ENCODE data around the gene GPX2.

The GPX2 gene

GRCh38 chr14:64968651-64969050, 26.1 kb upstream of the GPX2 start:
- Mint-ChIP-seq H3K4me1 (peaks cover 21% of the 10 kb centered on the region), H3K4me3 (no peak overlapping the region), H3K27ac (no peak overlapping the region), H3K9me3 (no peaks in the 10 kb centered on the region), H3K27me3 (no peaks in the 10 kb centered on the region), H3K36me3 (peaks cover 3% of the 10 kb centered on the region)

- no peak overlapping the region for H3K27ac Mint-ChIP-seq
- H3K36me3 Mint-ChIP-seq: peaks cover 3% of the 10 kb centered on the region
- H3K27me3 Mint-ChIP-seq: no peaks in the 10 kb centered on the region
- no peak overlapping the region for H3K4me3 Mint-ChIP-seq
- no peaks in the 10 kb centered on the region for H3K9me3 Mint-ChIP-seq
- H3K4me1 Mint-ChIP-seq: peaks cover 21% of the 10 kb centered on the region
These were observed 25.6 kb upstream of the GPX2 start for GRCh38 chr14:64968167-64968566.

GRCh38 chr14:64966976-64967375, 24.4 kb upstream of the GPX2 start:
- Mint-ChIP-seq H3K27ac (no peak overlapping the region), H3K27me3 (no peaks in the 10 kb centered on the region)

GRCh38 chr14:64965356-64966000, 22.9 kb upstream of the GPX2 start:
- H3K4me1 Mint-ChIP-seq: peaks cover 14% of the 10 kb centered on the region
- peaks cover 3% of the 10 kb centered on the region for H3K36me3 Mint-ChIP-seq
- H3K4me3 Mint-ChIP-seq: no peak overlapping the region
- H3K27me3 Mint-ChIP-seq: no peaks in the 10 kb centered on the region
- no peaks in the 10 kb centered on the region for H3K9me3 Mint-ChIP-seq
- H3K27ac Mint-ChIP-seq: no peak overlapping the region

More at GRCh38 chr14:64966976-64967375, 24.4 kb upstream of the GPX2 start:
- Mint-ChIP-seq H3K4me3 (no peak overlapping the region), H3K4me1 (peaks cover 21% of the 10 kb centered on the region), H3K36me3 (peaks cover 3% of the 10 kb centered on the region), H3K9me3 (no peaks in the 10 kb centered on the region)

GRCh38 chr14:64963611-64964010, 21.1 kb upstream of the GPX2 start:
- H3K27me3 Mint-ChIP-seq: no peaks in the 10 kb centered on the region
- no peak overlapping the region for H3K27ac Mint-ChIP-seq
- H3K9me3 Mint-ChIP-seq: no peaks in the 10 kb centered on the region
- H3K4me1 Mint-ChIP-seq: peaks cover 19% of the 10 kb centered on the region
- peaks cover 3% of the 10 kb centered on the region for H3K36me3 Mint-ChIP-seq
- H3K4me3 Mint-ChIP-seq: no peak overlapping the region

- Mint-ChIP-seq H3K27me3 (no peaks in the 10 kb centered on the region), H3K27ac (peak overlapping the region; percentile 84), H3K9me3 (no peaks in the 10 kb centered on the region), H3K4me3 (no peak overlapping the region), H3K36me3 (peaks cover 3% of the 10 kb centered on the region), H3K4me1 (peaks cover 10% of the 10 kb centered on the region)
These were observed 18.3 kb upstream of the GPX2 start for GRCh38 chr14:64960762-64961276.

GRCh38 chr14:64958743-64959142, 16.2 kb upstream of the GPX2 start:
- H3K36me3 Mint-ChIP-seq: peaks cover under 1% of the 10 kb centered on the region
- peaks cover 7% of the 10 kb centered on the region for H3K4me1 Mint-ChIP-seq
- H3K27me3 Mint-ChIP-seq: no peaks in the 10 kb centered on the region
- H3K9me3 Mint-ChIP-seq: no peaks in the 10 kb centered on the region
- H3K27ac Mint-ChIP-seq: no peak overlapping the region
- no peak overlapping the region for H3K4me3 Mint-ChIP-seq

GRCh38 chr14:64958201-64958600, 15.7 kb upstream of the GPX2 start:
- Mint-ChIP-seq H3K27ac (no peak overlapping the region), H3K4me1 (peaks cover 8% of the 10 kb centered on the region), H3K4me3 (no peak overlapping the region), H3K36me3 (no peaks in the 10 kb centered on the region), H3K9me3 (no peaks in the 10 kb centered on the region), H3K27me3 (no peaks in the 10 kb centered on the region)

GRCh38 chr14:64956697-64957406, 14.3 kb upstream of the GPX2 start:
- H3K4me3 Mint-ChIP-seq: no peak overlapping the region
- H3K9me3 Mint-ChIP-seq: no peaks in the 10 kb centered on the region
- no peaks in the 10 kb centered on the region for H3K27me3 Mint-ChIP-seq
- H3K36me3 Mint-ChIP-seq: no peaks in the 10 kb centered on the region
- H3K27ac Mint-ChIP-seq: no peak overlapping the region
- H3K4me1 Mint-ChIP-seq: peaks cover 19% of the 10 kb centered on the region

- H3K36me3 Mint-ChIP-seq: no peaks in the 10 kb centered on the region
- no peak overlapping the region for H3K4me3 Mint-ChIP-seq
- no peak overlapping the region for H3K27ac Mint-ChIP-seq
- no peaks in the 10 kb centered on the region for H3K9me3 Mint-ChIP-seq
- no peaks in the 10 kb centered on the region for H3K27me3 Mint-ChIP-seq
- H3K4me1 Mint-ChIP-seq: peaks cover 16% of the 10 kb centered on the region
These were observed 12.8 kb upstream of the GPX2 start for GRCh38 chr14:64955297-64955696.

- Mint-ChIP-seq H3K27me3 (no peaks in the 10 kb centered on the region), H3K27ac (no peak overlapping the region), H3K9me3 (no peaks in the 10 kb centered on the region), H3K4me3 (no peak overlapping the region), H3K36me3 (no peaks in the 10 kb centered on the region), H3K4me1 (peaks cover 13% of the 10 kb centered on the region)
These were observed 12.1 kb upstream of the GPX2 start for GRCh38 chr14:64954491-64955240.

GRCh38 chr14:64953661-64954060, 11.1 kb upstream of the GPX2 start:
- Mint-ChIP-seq H3K9me3 (no peaks in the 10 kb centered on the region), H3K27ac (peak overlapping the region; percentile 43), H3K4me3 (no peak overlapping the region), H3K27me3 (no peaks in the 10 kb centered on the region), H3K4me1 (peaks cover 13% of the 10 kb centered on the region), H3K36me3 (no peaks in the 10 kb centered on the region)

GRCh38 chr14:64953310-64953654, 10.7 kb upstream of the GPX2 start:
- Mint-ChIP-seq H3K4me3 (no peak overlapping the region), H3K36me3 (no peaks in the 10 kb centered on the region), H3K9me3 (no peaks in the 10 kb centered on the region), H3K27ac (no peak overlapping the region), H3K27me3 (no peaks in the 10 kb centered on the region), H3K4me1 (peaks cover 13% of the 10 kb centered on the region)

GRCh38 chr14:64952598-64953309, 10.2 kb upstream of the GPX2 start:
- no peaks in the 10 kb centered on the region for H3K9me3 Mint-ChIP-seq
- no peaks in the 10 kb centered on the region for H3K27me3 Mint-ChIP-seq
- no peak overlapping the region for H3K27ac Mint-ChIP-seq
- no peaks in the 10 kb centered on the region for H3K36me3 Mint-ChIP-seq
- no peak overlapping the region for H3K4me3 Mint-ChIP-seq
- H3K4me1 Mint-ChIP-seq: peaks cover 16% of the 10 kb centered on the region

GRCh38 chr14:64951724-64952123, 9.2 kb upstream of the GPX2 start:
- Mint-ChIP-seq H3K27ac (no peak overlapping the region), H3K27me3 (no peaks in the 10 kb centered on the region), H3K4me3 (no peak overlapping the region), H3K4me1 (peaks cover 25% of the 10 kb centered on the region), H3K9me3 (no peaks in the 10 kb centered on the region), H3K36me3 (no peaks in the 10 kb centered on the region)

Data from activated naive CD4-positive, alpha-beta T cell treated with anti-CD3 and anti-CD28 coated beads, Interleukin-2, amount 50 U/mL, for 24 hours (primary cell).